H1 (cell line): ENCODE measurements around the gene VCP. TPM values are rescaled to one million over a fixed set of nuclear protein-coding genes. Genes with fewer than 3 reads are reported as not detected.
A peak's percentile ranks its signal among the peaks of the same experiment; 100 is the strongest.

Experiments used
- CBX5 ChIP-seq: fragments of 300-800, 300-1000 bp; sonication (generic); IDR thresholded peaks from 2 replicates; pipeline ENCODE4 v1.7.1; 2016; ENCODE audit warnings: antibody characterized with exemption, low read length, low read depth
- CBX8 ChIP-seq: fragments of 300-800, 300-1000 bp; sonication (generic); IDR thresholded peaks from 2 replicates; pipeline ENCODE4 v1.7.1; 2016; ENCODE audit warnings: low read depth, low read length, borderline replicate concordance
- CHD1 ChIP-seq: IDR thresholded peaks from 2 replicates; pipeline ENCODE4 v1.6.1; 2012; ENCODE audit warnings: low read depth, low read length, improper control_type of control experiment
- CREB1 ChIP-seq: IDR thresholded peaks from 2 replicates; pipeline ENCODE4 v1.6.1; 2012; ENCODE audit warnings: inconsistent platforms
- CTBP2 ChIP-seq: IDR thresholded peaks from 2 replicates; pipeline ENCODE4 v1.7.0; 2011; ENCODE audit warnings: borderline replicate concordance, mild to moderate bottlenecking, moderate library complexity, mixed read lengths, low read length; ENCODE audit not compliant: insufficient read depth, insufficient read length
- KDM4A ChIP-seq: IDR thresholded peaks from one replicate; pipeline ENCODE4 v1.7.1; 2012; ENCODE audit warnings: low read depth, mild to moderate bottlenecking, moderate library complexity, low read length, inconsistent platforms; ENCODE audit not compliant: severe bottlenecking
- MAFK ChIP-seq: IDR thresholded peaks from 2 replicates; pipeline ENCODE4 v1.6.1; 2012; ENCODE audit warnings: low read depth, mild to moderate bottlenecking, improper control_type of control experiment, low read length
- MAX ChIP-seq: IDR thresholded peaks from 2 replicates; pipeline ENCODE4 v1.6.1; 2012; ENCODE audit warnings: inconsistent platforms
- NRF1 ChIP-seq: IDR thresholded peaks from 2 replicates; pipeline ENCODE4 v1.6.1; 2011; ENCODE audit warnings: mild to moderate bottlenecking, low read depth, low read length, improper control_type of control experiment
- RNF2 ChIP-seq: fragments of 200-900, 300-1000 bp; sonication (generic); IDR thresholded peaks from 2 replicates; pipeline ENCODE4 v1.7.1; 2016; ENCODE audit warnings: borderline replicate concordance, low read depth, mild to moderate bottlenecking, antibody characterized with exemption, low read length; ENCODE audit not compliant: poor library complexity, severe bottlenecking; ENCODE audit errors: missing control alignments
- SIN3A ChIP-seq, 2 experiments: IDR thresholded peaks in 1 of 2; conservative IDR thresholded peaks in 1 of 2; 2 replicates each; pipeline ENCODE4 v1.6.1; 2011 to 2012; ENCODE audit warnings: low read length in 2 of 2, improper control_type of control experiment in 1 of 2, low read depth in 1 of 2, mild to moderate bottlenecking in 1 of 2
- SP2 ChIP-seq: IDR thresholded peaks from 2 replicates; pipeline ENCODE4 v1.6.1; 2012; ENCODE audit warnings: mild to moderate bottlenecking, low read length, inconsistent platforms
- SP4 ChIP-seq: IDR thresholded peaks from 2 replicates; pipeline ENCODE4 v1.6.1; 2012; ENCODE audit warnings: low read length, inconsistent platforms
- TCF12 ChIP-seq: IDR thresholded peaks from 2 replicates; pipeline ENCODE4 v1.6.1; 2011; ENCODE audit warnings: low read depth, mild to moderate bottlenecking, low read length
- TEAD4 ChIP-seq: IDR thresholded peaks from 2 replicates; pipeline ENCODE4 v1.6.1; 2012; ENCODE audit warnings: low read depth, low read length, inconsistent platforms, mixed read lengths
- polyA plus RNA-seq, 7 experiments: library from polyadenylated mRNA; depleted of rRNA in 3 of 7; stranded (reverse) in 5 of 7; unstranded in 2 of 7; fragments of >200 nt in 5 of 7; fragments of 200-250 nt in 2 of 7; gene quantifications; 1 replicate in 5 of 7; 2 replicates in 1 of 7; 4 replicates in 1 of 7; pipeline versions ENCODE4 v1.2.1 to v1.2.3, GENCODE V29; 2011 to 2013; ENCODE audit warnings: missing spikeins in 2 of 7, mixed read lengths in 2 of 7
- total RNA-seq: library from RNA; stranded (reverse); fragmentation: NEBNext Ultra II Directional; extraction: Animal tissue kit (Norgen Biotek cat#: 25700); gene quantifications from 2 replicates; pipeline ENCODE4 v1.2.1, GENCODE V29; 2021
- TF ChIP-seq, protein P1 (sequence below): IDR thresholded peaks from 2 replicates; pipeline ENCODE4 v1.6.1; 2011; ENCODE audit warnings: low read depth, mild to moderate bottlenecking, low read length; ENCODE audit not compliant: insufficient read depth
- TF ChIP-seq, protein P2 (sequence below): IDR thresholded peaks from 2 replicates; pipeline ENCODE4 v1.6.1; 2012; ENCODE audit warnings: inconsistent platforms
- TF ChIP-seq, protein P3 (sequence below): IDR thresholded peaks from 2 replicates; pipeline ENCODE4 v1.6.1; 2012; ENCODE audit warnings: low read length, inconsistent platforms

The VCP gene
- total and polyA plus RNA-seq, 2 of the 8 experiments (the other 6 are each of a cell fraction or from before 2014, with no cell fraction given), result 173 to 375 TPM

GRCh38 chr9:35071814-35072460, 488 bp downstream of the VCP start (continued):
- TF ChIP-seq, protein P1, sequence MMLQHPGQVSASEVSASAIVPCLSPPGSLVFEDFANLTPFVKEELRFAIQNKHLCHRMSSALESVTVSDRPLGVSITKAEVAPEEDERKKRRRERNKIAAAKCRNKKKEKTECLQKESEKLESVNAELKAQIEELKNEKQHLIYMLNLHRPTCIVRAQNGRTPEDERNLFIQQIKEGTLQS, result no peak
- TF ChIP-seq CTBP2 (no peak), TEAD4 (no peak), SP2 (no peak), CREB1 (peak; percentile 54), SP4 (no peak), CBX5 (no peak), KDM4A (no peak), MAFK (peak; percentile 79; the same call in 1 of the 2 replicates), CBX8 (no peak), SIN3A (conservative IDR thresholded peaks at IDR 0.05 in 1 of 2, IDR thresholded peaks at IDR 0.05 in 1 of 2; ENCODE audit: low read depth in 1 of 2, low read length in 2 of 2) (peak in 1 of 2 experiments; percentile 87; a peak in 1 of 4 replicates), TCF12 (no peak), RNF2 (no peak), NRF1 (no peak; the same call in 1 of the 2 replicates), MAX (peak; percentile 15; the same call in 1 of the 2 replicates), CHD1 (no peak)
- TF ChIP-seq, protein P2, sequence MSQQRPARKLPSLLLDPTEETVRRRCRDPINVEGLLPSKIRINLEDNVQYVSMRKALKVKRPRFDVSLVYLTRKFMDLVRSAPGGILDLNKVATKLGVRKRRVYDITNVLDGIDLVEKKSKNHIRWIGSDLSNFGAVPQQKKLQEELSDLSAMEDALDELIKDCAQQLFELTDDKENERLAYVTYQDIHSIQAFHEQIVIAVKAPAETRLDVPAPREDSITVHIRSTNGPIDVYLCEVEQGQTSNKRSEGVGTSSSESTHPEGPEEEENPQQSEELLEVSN, result no peak
- TF ChIP-seq, protein P3, sequence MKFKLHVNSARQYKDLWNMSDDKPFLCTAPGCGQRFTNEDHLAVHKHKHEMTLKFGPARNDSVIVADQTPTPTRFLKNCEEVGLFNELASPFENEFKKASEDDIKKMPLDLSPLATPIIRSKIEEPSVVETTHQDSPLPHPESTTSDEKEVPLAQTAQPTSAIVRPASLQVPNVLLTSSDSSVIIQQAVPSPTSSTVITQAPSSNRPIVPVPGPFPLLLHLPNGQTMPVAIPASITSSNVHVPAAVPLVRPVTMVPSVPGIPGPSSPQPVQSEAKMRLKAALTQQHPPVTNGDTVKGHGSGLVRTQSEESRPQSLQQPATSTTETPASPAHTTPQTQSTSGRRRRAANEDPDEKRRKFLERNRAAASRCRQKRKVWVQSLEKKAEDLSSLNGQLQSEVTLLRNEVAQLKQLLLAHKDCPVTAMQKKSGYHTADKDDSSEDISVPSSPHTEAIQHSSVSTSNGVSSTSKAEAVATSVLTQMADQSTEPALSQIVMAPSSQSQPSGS, result no peak
